Transverse colon (tissue), 4 donors: Measurements from ENCODE around the gene CPNE6.

Experiments
- EP300 ChIP-seq: sonication (generic); formaldehyde crosslinking; IDR thresholded peaks from one replicate; pipeline ENCODE4 v1.6.1; 2017; ENCODE audit warnings: antibody characterized with exemption, low read depth
- POLR2A ChIP-seq: fragments of 450-650 bp; IDR thresholded peaks from one replicate; pipeline ENCODE4 v1.6.1; 2016; ENCODE audit warnings: antibody characterized with exemption, mild to moderate bottlenecking, moderate library complexity
- POLR2AphosphoS5 ChIP-seq, 3 donors: sonication (generic); formaldehyde crosslinking; IDR thresholded peaks; one replicate each; pipeline ENCODE4 v1.6.1; 2016; ENCODE audit warnings: antibody characterized with exemption in 3 of 3
- TF ChIP-seq, protein P1 (sequence below), 5 experiments: fragments of 200-600 bp in 3 of 5; fragments of 450-650 bp in 2 of 5; sonication (generic) in 3 of 5; IDR thresholded peaks; 1 replicate in 2 of 5; 2 replicates in 3 of 5; pipeline ENCODE4 v1.5.1; 2016 to 2017; ENCODE audit warnings: antibody characterized with exemption in 5 of 5, inconsistent platforms in 3 of 5, mild to moderate bottlenecking in 2 of 5, moderate library complexity in 1 of 5

DNA sequence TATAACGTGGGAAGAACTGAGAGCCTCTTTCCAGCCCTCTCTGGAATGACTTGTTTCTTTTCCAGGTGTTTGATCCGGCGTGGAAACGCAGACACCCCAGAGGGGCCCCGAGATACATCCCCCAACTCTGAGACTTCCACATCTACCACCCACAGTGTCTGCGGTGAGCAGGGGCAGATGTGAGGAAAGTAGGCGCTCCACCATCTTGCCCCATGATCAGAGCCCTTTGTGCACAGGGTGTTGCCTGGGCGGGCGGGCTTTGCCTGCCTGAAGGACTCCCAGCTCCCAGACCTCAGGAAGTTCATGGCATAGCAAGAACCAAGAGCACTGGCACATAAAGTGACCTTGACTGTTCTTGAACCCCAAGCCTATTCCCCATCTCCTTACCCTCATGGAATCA lies 16.7 kb upstream of the CPNE6 start:
- TF ChIP-seq, protein P1, sequence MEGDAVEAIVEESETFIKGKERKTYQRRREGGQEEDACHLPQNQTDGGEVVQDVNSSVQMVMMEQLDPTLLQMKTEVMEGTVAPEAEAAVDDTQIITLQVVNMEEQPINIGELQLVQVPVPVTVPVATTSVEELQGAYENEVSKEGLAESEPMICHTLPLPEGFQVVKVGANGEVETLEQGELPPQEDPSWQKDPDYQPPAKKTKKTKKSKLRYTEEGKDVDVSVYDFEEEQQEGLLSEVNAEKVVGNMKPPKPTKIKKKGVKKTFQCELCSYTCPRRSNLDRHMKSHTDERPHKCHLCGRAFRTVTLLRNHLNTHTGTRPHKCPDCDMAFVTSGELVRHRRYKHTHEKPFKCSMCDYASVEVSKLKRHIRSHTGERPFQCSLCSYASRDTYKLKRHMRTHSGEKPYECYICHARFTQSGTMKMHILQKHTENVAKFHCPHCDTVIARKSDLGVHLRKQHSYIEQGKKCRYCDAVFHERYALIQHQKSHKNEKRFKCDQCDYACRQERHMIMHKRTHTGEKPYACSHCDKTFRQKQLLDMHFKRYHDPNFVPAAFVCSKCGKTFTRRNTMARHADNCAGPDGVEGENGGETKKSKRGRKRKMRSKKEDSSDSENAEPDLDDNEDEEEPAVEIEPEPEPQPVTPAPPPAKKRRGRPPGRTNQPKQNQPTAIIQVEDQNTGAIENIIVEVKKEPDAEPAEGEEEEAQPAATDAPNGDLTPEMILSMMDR (IDR thresholded peaks at IDR 0.05), result no peak
- TF ChIP-seq EP300 (no peak), POLR2AphosphoS5 (IDR thresholded peaks at IDR 0.05) (no peak), POLR2A (no peak)
